Subcutaneous abdominal adipose tissue (tissue), 5 donors: ENCODE results near the gene RPS6KA1.

Source experiments
- H3K27ac ChIP-seq: one replicate; pipeline ENCODE4 v1.7.0; 2013; ENCODE audit warnings: low read depth, mild to moderate bottlenecking, inconsistent platforms, low read length, moderate library complexity
- H3K27me3 ChIP-seq, 5 donors: one replicate each; pipeline ENCODE4 v1.7.0; 2013; ENCODE audit warnings: low read length in 5 of 5, inconsistent platforms in 1 of 5; ENCODE audit not compliant: control insufficient read depth in 5 of 5, insufficient read depth in 4 of 5
- H3K36me3 ChIP-seq, 5 donors: one replicate each; pipeline ENCODE4 v1.7.0; 2013; ENCODE audit warnings: low read length in 5 of 5; ENCODE audit not compliant: control insufficient read depth in 5 of 5, insufficient read depth in 5 of 5
- H3K4me1 ChIP-seq, 5 donors: one replicate each; pipeline ENCODE4 v1.7.0; 2013; ENCODE audit warnings: low read length in 5 of 5, mild to moderate bottlenecking in 3 of 5, moderate library complexity in 1 of 5; ENCODE audit not compliant: control insufficient read depth in 5 of 5, insufficient read depth in 5 of 5
- H3K4me3 ChIP-seq, 5 donors: one replicate each; pipeline ENCODE4 v1.7.0; 2013; ENCODE audit warnings: low read length in 5 of 5, low read depth in 1 of 5
- H3K9ac ChIP-seq, 5 donors: one replicate each; pipeline ENCODE4 v1.7.0; 2013; ENCODE audit warnings: low read length in 5 of 5, mild to moderate bottlenecking in 4 of 5, moderate library complexity in 3 of 5
- H3K9me3 ChIP-seq, 5 donors: one replicate each; pipeline ENCODE4 v1.7.0; 2013; ENCODE audit warnings: low read length in 5 of 5; ENCODE audit not compliant: control insufficient read depth in 5 of 5
- donor health status: healthy.
- donor health status: healthy.
- donor health status: healthy.
- donor health status: healthy.
- donor health status: healthy.

RPS6KA1 gene

DNA sequence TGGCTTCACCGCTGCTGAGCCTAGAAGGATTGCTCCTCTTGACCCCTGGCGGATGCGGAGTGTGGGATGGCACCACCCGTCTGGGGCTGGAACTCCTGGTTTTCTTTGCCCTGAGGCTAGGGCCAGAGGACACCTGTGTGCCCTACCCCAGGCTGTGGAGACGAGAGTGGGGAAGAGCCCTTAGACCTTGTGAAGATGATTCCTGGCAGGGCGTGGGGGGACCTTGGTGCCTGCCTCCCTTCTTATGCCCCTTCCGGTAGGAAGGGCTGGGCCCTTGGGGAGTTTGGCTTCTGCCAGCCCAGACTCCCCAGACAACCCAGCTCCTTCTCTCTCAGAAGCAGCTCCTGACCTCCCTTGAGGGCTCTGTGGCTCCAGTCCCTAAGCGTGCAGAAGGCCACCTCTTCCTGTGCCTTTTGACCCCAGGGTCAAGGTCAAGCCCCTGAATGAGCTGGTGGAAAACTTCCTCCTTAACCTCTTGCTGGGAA is 891 bp downstream of the RPS6KA1 start:
- Histone ChIP-seq H3K4me3 (peak overlapping the region; percentile 60 to 70 (median 66)), H3K4me1 (peaks cover 0 to 22% (median 13%) of the 10 kb centered on the region in 5 donors), H3K9ac (peak overlapping the region in 4 of 5 donors; percentile 66 to 79 (median 70)), H3K9me3 (no peaks in the 10 kb centered on the region), H3K27me3 (peaks cover 0 to 8% (median 4%) of the 10 kb centered on the region in 5 donors), H3K27ac (no peak overlapping the region), H3K36me3 (no peaks in the 10 kb centered on the region)

- H3K27me3 ChIP-seq: peaks cover 0 to 8% (median 4%) of the 10 kb centered on the region in 5 donors
- H3K4me3 ChIP-seq: peak overlapping the region in 3 of 5 donors; percentile 60 to 70 (median 69)
- peaks cover 0 to 22% (median 13%) of the 10 kb centered on the region in 5 donors for H3K4me1 ChIP-seq
- no peaks in the 10 kb centered on the region for H3K36me3 ChIP-seq
- no peak overlapping the region for H3K9ac ChIP-seq
- no peaks in the 10 kb centered on the region for H3K9me3 ChIP-seq
- H3K27ac ChIP-seq: no peak overlapping the region
Observed at GRCh38 chr1:26530895-26531598, 1.5 kb downstream of the RPS6KA1 start.

GRCh38 chr1:26531651-26532131 is 2.1 kb downstream of the RPS6KA1 start:
- Histone ChIP-seq H3K36me3 (no peaks in the 10 kb centered on the region), H3K4me1 (peaks cover 0 to 22% (median 13%) of the 10 kb centered on the region in 5 donors), H3K9ac (no peak overlapping the region), H3K27ac (no peak overlapping the region), H3K27me3 (peaks cover 0 to 8% (median 4%) of the 10 kb centered on the region in 5 donors), H3K4me3 (no peak overlapping the region), H3K9me3 (no peaks in the 10 kb centered on the region)

GRCh38 chr1:26533951-26534509 is 4.5 kb downstream of the RPS6KA1 start:
- H3K9me3 ChIP-seq: no peaks in the 10 kb centered on the region

GRCh38 chr1:26535201-26535600 is 5.6 kb downstream of the RPS6KA1 start:
- no peak overlapping the region for H3K9ac ChIP-seq
- H3K9me3 ChIP-seq: no peaks in the 10 kb centered on the region
- H3K4me1 ChIP-seq: peaks cover 0 to 36% (median 23%) of the 10 kb centered on the region in 5 donors
- no peak overlapping the region for H3K4me3 ChIP-seq
- no peaks in the 10 kb centered on the region for H3K36me3 ChIP-seq
- no peak overlapping the region for H3K27ac ChIP-seq
- peaks cover 0 to 6% (median 4%) of the 10 kb centered on the region in 5 donors for H3K27me3 ChIP-seq

More at GRCh38 chr1:26533951-26534509, 4.5 kb downstream of the RPS6KA1 start:
- Histone ChIP-seq H3K9ac (no peak overlapping the region), H3K36me3 (no peaks in the 10 kb centered on the region), H3K27me3 (peaks cover 0 to 8% (median 4%) of the 10 kb centered on the region in 5 donors), H3K4me3 (no peak overlapping the region), H3K4me1 (peaks cover 0 to 32% (median 18%) of the 10 kb centered on the region in 5 donors), H3K27ac (no peak overlapping the region)

- Histone ChIP-seq H3K27me3 (no peaks in the 10 kb centered on the region), H3K36me3 (no peaks in the 10 kb centered on the region), H3K4me3 (no peak overlapping the region), H3K4me1 (peaks cover 0 to 33% (median 18%) of the 10 kb centered on the region in 5 donors), H3K9ac (no peak overlapping the region), H3K27ac (no peak overlapping the region), H3K9me3 (no peaks in the 10 kb centered on the region)
Observed at GRCh38 chr1:26536081-26536480, 6.5 kb downstream of the RPS6KA1 start.

DNA sequence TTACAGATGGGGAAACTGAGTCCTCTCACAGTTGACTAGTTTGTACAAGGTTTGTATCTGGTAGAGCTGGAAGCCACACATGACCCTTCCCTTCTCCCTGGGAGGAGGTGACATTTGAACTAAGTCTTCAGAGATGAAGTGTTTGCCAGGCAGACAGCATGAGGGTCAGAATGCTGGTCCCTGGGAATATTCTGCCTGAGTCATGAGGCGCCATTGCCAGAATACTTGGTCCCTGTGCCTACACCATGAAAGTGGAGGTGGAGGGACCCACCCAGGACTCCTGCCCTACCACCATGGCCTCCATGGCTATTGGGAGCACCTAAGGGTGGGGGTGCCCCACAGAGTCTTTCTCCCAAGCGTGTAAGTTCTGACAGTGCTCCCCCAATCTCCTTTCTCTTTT is 7.0 kb downstream of the RPS6KA1 start:
- Histone ChIP-seq H3K9ac (no peak overlapping the region), H3K4me1 (peaks cover 0 to 33% (median 17%) of the 10 kb centered on the region in 5 donors), H3K9me3 (no peaks in the 10 kb centered on the region), H3K27me3 (no peaks in the 10 kb centered on the region), H3K4me3 (no peak overlapping the region), H3K27ac (no peak overlapping the region), H3K36me3 (no peaks in the 10 kb centered on the region)

DNA sequence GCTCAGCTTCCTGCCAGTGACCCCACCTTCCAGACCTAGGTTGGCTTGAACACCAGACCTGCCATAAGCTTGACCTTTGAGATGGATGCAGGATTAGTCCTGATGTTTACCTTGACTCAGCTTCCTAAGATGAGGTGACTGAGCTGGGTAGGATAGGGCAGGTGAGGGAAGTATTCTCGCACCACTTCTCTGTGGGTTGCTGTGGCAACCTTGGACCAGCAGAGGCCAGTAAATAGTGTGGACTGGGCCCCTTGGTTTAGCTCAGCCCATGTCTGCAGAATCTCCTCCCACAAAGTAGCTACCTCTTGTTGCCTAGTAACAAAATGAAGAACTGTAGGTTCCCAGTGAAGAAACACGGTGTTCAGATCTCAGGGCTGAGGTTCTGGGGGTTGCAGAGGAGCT is 8.4 kb downstream of the RPS6KA1 start:
- Histone ChIP-seq H3K36me3 (no peaks in the 10 kb centered on the region), H3K27me3 (no peaks in the 10 kb centered on the region), H3K4me3 (no peak overlapping the region), H3K9me3 (no peaks in the 10 kb centered on the region), H3K4me1 (peaks cover 2 to 47% (median 30%) of the 10 kb centered on the region in 5 donors), H3K27ac (no peak overlapping the region), H3K9ac (no peak overlapping the region)

DNA sequence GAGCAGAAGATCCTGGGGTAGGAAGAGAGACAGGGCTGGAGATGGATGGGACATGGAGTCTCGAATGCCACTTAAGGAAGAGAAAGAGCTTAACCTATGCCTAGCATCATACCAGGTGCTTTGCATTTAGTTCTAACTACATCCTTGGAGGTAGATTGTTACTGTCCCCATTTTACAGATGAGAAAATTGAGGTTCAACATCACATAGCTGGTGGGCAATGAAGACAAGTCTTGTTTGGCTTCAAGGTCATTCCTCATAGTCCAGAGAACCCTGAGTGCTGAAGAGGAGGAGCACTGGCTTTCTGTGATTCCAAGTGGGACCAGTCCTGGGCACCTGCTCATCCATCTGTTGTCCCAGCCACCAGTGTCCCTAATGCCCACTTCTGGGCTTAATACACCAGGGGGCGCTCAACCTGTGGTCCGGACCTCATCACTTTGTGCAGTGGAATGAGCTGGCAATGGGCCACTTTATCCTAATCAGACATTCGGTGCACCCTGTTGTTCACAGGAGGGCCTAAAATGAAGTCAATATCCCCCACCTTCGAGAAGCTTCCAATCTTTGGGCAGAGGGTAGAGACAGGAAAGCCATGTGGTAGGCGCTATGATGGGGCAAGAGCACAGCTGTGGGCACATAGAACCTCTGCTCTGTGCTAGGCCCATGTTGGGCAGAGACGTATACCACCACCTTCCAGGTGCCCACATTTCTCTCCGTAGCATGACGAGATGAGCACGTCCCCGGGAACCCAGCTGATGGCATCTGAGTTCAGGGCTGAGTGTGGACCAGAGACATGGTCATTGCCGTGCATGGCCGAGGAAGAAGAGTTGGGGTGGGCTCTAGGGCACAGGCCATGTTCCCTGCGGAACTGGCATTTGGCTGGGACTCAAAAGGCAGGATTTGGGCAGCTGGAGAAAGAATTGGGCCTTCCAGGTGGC is 9.2 kb downstream of the RPS6KA1 start:
- no peaks in the 10 kb centered on the region for H3K9me3 ChIP-seq
- no peak overlapping the region for H3K4me3 ChIP-seq
- no peaks in the 10 kb centered on the region for H3K27me3 ChIP-seq
- no peak overlapping the region for H3K27ac ChIP-seq
- peaks cover 4 to 54% (median 34%) of the 10 kb centered on the region in 5 donors for H3K4me1 ChIP-seq
- H3K36me3 ChIP-seq: no peaks in the 10 kb centered on the region
- no peak overlapping the region for H3K9ac ChIP-seq
